ENCODE data around the gene BTK. TPM values are rescaled to one million over a fixed set of nuclear protein-coding genes. Genes with fewer than 3 reads are reported as not detected.

Gene BTK
- total RNA-seq, 1 donor from 2014 or later = 11.5 TPM

DNA sequence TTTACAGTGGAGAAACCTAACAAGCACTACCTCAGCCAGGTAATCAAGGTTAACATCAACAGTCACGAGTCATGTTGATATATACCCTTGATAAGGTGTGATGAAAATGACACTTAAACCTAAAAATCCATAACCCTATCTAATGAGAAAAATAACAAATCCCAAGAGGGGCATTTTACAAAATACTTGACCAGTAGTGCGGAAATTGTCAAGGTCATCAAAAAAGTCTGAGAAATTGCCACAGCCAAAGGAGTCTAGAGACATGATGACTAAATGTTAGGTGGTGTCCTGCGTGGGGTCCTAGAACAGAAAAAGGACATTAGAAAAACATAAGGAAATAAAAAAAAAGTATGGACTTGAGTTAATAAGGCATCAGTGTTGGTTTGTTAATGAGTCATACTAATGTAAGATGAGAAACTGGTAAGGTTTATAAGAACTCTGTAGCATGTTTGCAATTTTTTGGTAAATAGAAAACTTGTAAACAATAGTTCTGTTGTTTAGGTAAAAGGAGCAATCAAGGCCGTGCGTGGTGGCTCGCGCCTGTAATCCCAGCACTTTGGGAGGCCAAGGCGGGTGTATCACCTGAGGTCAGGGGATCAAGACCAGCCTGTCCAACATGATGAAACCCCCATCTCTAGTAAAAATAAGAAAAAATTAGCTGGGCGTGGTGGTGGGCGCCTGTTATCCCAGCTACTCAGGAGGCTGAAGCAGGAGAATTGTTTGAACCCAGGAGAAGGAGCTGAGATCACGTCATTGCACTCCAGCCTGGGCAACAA lies 7.7 kb upstream of the BTK start:
- no peak for DNase-seq (ENCODE audit: low spot score)

- no peak for DNase-seq (ENCODE audit: low spot score)
Measured at GRCh38 chrX:101391831-101392230, 5.8 kb upstream of the BTK start.

- DNase-seq (ENCODE audit: low spot score) = peak; percentile 94
Measured at GRCh38 chrX:101390664-101391525, 4.9 kb upstream of the BTK start, which contains the start of gene RPL36A. TSS of gene RPL36A (plus strand) at chrX:101391011. CDS start at chrX:101391044, 33 bp downstream.

GRCh38 chrX:101388604-101389003 lies 2.6 kb upstream of the BTK start:
- no peak for DNase-seq (ENCODE audit: low spot score)

DNA sequence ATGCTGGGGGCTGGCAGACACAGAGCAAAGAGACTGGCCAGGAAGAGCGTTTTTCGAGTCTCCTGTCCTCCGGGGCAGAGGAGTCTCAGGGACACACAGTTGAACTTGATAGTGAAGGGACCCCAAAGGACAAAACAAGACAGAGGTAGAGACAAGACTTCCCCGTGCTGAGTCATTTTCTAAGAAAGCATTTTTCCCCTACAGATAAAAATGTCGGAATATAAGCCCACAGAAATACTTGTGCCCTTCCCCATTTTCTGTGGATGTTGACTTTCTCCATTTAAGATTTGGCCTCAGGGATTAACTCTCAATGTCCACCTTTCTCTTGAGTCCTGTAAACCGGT lies 523 bp upstream of the BTK start:
- DNase-seq (ENCODE audit: low spot score) = no peak

GRCh38 chrX:101385026-101385684 lies 836 bp downstream of the BTK start:
- no peak for DNase-seq (ENCODE audit: low spot score)

- no peak for DNase-seq (ENCODE audit: low spot score)
Measured at GRCh38 chrX:101383679-101384205, 2.2 kb downstream of the BTK start.

- DNase-seq (ENCODE audit: low spot score) = no peak
Measured at GRCh38 chrX:101377547-101377946, 8.4 kb downstream of the BTK start.

GRCh38 chrX:101370888-101371504 lies 15.0 kb downstream of the BTK start:
- no peak for DNase-seq (ENCODE audit: low spot score)

DNA sequence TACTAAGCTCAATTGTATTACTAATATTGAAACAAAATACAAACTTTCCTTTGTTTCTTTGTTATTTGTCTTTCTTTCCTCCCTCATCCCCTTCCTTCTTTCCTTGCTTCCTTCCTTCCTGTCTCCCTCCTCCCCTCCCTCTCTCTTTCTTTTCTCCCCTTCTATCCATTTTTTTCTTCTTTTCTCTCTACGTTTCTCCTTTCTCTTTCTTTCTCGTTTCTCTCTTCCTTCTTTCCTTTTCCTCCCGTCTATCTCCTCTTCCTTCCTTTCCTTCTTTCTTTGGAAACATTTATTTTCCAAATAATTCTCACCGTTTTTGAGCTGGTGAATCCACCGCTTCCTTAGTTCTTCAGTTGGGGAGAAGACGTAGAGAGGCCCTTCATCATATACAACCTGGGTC lies 16.3 kb downstream of the BTK start:
- DNase-seq (ENCODE audit: low spot score) = no peak

GRCh38 chrX:101368800-101369199 lies 17.2 kb downstream of the BTK start:
- DNase-seq (ENCODE audit: low spot score) = no peak

- no peak for DNase-seq (ENCODE audit: low spot score)
Measured at GRCh38 chrX:101365301-101365795, 20.6 kb downstream of the BTK start.

- no peak for DNase-seq (ENCODE audit: low spot score)
Measured at GRCh38 chrX:101362757-101363156, 23.2 kb downstream of the BTK start.

DNA sequence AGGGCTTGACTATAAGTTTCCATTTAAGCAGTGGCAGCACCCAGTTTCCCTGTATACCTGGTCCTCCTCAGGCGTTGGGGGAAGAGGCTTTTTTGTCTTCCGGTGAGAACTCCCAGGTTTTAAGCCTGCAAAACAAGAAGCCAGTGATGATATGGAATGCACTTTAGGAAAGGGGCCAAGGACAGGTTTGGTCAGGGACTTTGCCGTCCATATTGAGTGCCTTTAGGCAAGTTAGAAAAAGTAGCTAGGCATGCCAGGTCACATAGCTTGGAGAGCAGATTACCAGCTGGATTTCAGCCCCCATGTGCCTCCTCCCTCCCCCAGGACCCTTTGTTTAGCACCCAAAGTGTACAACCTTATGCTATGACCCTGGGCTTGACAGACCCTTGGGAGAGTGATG lies 23.9 kb downstream of the BTK start:
- DNase-seq (ENCODE audit: low spot score) = no peak

DNA sequence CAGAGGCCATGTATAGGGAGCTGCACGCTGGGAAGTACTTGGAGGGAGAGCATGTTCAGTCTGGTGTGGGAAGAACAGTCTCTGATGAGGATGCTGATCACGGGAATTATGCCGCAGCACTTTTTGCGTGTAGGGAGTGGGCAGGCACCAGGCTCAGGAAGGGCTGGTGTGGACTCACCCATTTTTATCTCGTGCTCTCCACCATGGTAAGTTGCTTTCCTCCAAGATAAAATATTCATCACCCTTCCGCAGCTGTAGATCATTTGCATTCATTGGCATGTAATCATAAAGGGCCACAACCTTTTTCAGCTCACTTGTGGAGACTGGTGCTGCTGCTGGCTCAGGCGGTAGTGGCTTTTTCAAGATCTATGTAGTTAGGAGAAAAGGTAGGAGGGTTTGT lies 25.6 kb downstream of the BTK start:
- no peak for DNase-seq (ENCODE audit: low spot score)

DNA sequence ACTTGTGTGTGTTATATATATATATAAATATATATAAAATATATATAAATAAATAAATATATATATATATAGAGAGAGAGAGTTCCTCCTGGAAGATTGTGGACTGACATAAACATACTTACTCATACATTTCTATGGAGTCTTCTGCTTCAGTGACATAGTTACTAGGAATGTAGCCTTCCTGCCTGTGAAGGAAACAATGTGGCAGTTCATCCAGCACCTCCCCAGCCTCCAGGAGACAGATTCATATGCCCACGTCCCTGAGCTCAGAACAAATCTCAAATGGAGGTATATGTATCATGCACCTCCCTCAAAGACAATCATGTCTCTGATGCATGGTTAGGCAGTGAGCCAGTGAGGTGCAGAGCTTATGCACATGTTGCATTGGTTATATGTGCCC lies 26.0 kb downstream of the BTK start:
- DNase-seq (ENCODE audit: low spot score) = no peak

GRCh38 chrX:101357166-101357795 lies 28.7 kb downstream of the BTK start:
- no peak for DNase-seq (ENCODE audit: low spot score)

DNA sequence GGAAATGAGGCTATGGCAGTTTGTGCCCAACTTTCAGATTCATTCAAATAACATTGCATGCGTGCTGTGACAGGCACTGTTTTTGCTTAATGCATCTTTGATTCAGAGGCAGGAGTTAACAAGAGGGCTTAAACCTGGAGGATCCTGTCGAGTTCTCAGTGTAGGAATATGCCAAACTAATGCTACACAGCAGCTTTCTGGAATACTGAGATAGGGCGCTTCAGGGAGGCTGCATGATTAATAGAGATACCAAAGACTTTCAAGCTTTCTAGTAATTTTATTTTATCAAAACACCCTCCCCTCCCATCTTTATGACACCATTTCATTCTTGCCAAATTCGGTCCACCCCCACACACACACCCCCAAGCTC lies 36.8 kb downstream of the BTK start:
- DNase-seq (ENCODE audit: low spot score) = no peak

DNA sequence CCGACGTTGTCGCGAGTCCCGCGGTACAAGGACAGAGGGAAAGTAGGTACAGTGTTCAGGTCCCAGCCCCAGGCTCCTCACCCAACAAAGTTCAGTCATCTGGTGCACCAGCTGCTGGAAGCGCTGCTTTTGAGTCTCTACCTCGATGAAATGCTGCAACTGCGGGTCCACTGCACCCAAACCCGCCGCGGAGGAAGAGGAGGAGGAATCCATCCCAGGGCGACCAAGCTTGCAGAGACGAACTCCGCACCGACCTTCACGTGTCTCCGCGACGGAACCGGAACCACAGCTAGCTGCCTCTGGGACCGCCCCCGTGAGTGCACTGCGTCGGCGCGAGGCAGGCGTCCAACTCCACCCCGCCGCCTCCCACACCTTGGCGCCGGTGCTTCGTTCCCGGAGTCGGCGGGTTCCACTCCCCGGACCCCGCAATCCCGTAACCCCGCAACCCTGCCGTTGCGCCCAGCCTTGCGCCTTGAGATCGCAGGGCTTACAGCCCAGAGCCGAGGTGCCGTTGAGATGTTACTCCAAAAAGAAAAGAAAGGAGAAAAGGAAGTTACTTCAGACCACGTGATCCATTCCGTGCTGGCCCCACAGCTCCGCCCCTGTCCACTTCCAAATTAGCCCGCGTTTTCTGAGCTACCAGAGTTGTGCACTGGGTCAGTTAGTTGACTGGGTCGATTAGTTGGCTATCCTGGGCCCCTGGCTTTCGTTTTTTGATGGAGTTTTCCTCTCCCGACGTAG lies 37.4 kb downstream of the BTK start, which contains the start of gene TIMM8A:
Gene TIMM8A, minus strand, starts transcription at position 291 of the 741 bp plus-strand sequence. Its CDS starts 78 bp downstream, at position 213.
- peak; percentile 94 for DNase-seq (ENCODE audit: low spot score)
